Lower lobe of right lung (tissue), 2 donors: ENCODE data around the gene TMEM120B. TPM values are rescaled to one million over a fixed set of nuclear protein-coding genes. Genes with fewer than 3 reads are reported as not detected.
"Not testable (repeated sequence)": the region's sequence is repeated elsewhere in the genome, so short reads cannot be mapped to it uniquely, and the experiment has no call there.

Source experiments
- ATAC-seq, 2 donors: fragments of 200-7000 bp; cut with Tn5 transposase; one replicate each; pipeline ENCODE4 v1.9.1; 2020 to 2022; ENCODE audit warnings: mild to moderate bottlenecking in 2 of 2, moderate library complexity in 2 of 2
- DNase-seq: peaks from one replicate; pipeline ENCODE4 v3.0.0-alpha.2; 2020
- H3K27ac ChIP-seq: fragments of 200-600 bp; one replicate; pipeline ENCODE4 v1.8.0; 2022
- H3K27me3 ChIP-seq: fragments of 200-600 bp; one replicate; pipeline ENCODE4 v1.8.0; 2022; ENCODE audit warnings: low read depth
- H3K36me3 ChIP-seq: fragments of 200-600 bp; one replicate; pipeline ENCODE4 v1.8.0; 2022; ENCODE audit warnings: mild to moderate bottlenecking
- H3K4me1 ChIP-seq: fragments of 200-600 bp; one replicate; pipeline ENCODE4 v1.8.0; 2022
- H3K4me3 ChIP-seq: fragments of 200-600 bp; one replicate; pipeline ENCODE4 v1.8.0; 2022; ENCODE audit warnings: mild to moderate bottlenecking
- H3K9me3 ChIP-seq: fragments of 200-600 bp; one replicate; pipeline ENCODE4 v1.8.0; 2022
- intact Hi-C: fragments of 100-400 bp; cut with DNase I; formaldehyde crosslinking; loops from one replicate; pipeline ENCODE4 v1.11.0; 2022
- total RNA-seq: library from RNA; stranded (reverse); fragmentation: NEBNext Ultra II Directional; extraction: Animal tissue kit (Norgen Biotek cat#: 25700); gene quantifications from one replicate; pipeline ENCODE4 v1.2.1, GENCODE V29; 2021
- TF ChIP-seq, protein P1 (sequence below): fragments of 200-600 bp; IDR thresholded peaks from one replicate; pipeline ENCODE4 v1.8.0; 2022; ENCODE audit warnings: antibody characterized with exemption, mild to moderate bottlenecking
- donor health status: DM: no; HTN: yes; CAD: no; lungs with severe emphysema.

Gene TMEM120B
- total RNA-seq, 1 donor from 2014 or later = 13.4 TPM

- Histone ChIP-seq H3K4me3 (no peak overlapping the region), H3K27ac (no peak overlapping the region), H3K27me3 (no peaks in the 10 kb centered on the region), H3K4me1 (peaks cover 5% of the 10 kb centered on the region), H3K9me3 (no peaks in the 10 kb centered on the region), H3K36me3 (peaks cover 3% of the 10 kb centered on the region)
- DNase-seq (no peak), ATAC-seq (no peak)
- intact Hi-C loops = no loop called here
- TF ChIP-seq, protein P1, sequence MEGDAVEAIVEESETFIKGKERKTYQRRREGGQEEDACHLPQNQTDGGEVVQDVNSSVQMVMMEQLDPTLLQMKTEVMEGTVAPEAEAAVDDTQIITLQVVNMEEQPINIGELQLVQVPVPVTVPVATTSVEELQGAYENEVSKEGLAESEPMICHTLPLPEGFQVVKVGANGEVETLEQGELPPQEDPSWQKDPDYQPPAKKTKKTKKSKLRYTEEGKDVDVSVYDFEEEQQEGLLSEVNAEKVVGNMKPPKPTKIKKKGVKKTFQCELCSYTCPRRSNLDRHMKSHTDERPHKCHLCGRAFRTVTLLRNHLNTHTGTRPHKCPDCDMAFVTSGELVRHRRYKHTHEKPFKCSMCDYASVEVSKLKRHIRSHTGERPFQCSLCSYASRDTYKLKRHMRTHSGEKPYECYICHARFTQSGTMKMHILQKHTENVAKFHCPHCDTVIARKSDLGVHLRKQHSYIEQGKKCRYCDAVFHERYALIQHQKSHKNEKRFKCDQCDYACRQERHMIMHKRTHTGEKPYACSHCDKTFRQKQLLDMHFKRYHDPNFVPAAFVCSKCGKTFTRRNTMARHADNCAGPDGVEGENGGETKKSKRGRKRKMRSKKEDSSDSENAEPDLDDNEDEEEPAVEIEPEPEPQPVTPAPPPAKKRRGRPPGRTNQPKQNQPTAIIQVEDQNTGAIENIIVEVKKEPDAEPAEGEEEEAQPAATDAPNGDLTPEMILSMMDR = no peak
Measured at GRCh38 chr12:121754836-121755235, 42.3 kb downstream of the TMEM120B start.

- H3K9me3 ChIP-seq = no peaks in the 10 kb centered on the region
- H3K36me3 ChIP-seq = no peaks in the 10 kb centered on the region
- ATAC-seq (no peak), DNase-seq (no peak)
- H3K27ac ChIP-seq = no peak overlapping the region
- no peaks in the 10 kb centered on the region for H3K27me3 ChIP-seq
- no peak overlapping the region for H3K4me3 ChIP-seq
- peaks cover 5% of the 10 kb centered on the region for H3K4me1 ChIP-seq
- intact Hi-C loops = no loop called here
- TF ChIP-seq, protein P1 = no peak
Measured at GRCh38 chr12:121755591-121755990, 43.0 kb downstream of the TMEM120B start.

GRCh38 chr12:121758536-121758935, 46.0 kb downstream of the TMEM120B start:
- H3K4me1 ChIP-seq, H3K36me3 ChIP-seq, H3K4me3 ChIP-seq, DNase-seq, intact Hi-C loops, H3K27ac ChIP-seq, ATAC-seq, H3K9me3 ChIP-seq, H3K27me3 ChIP-seq: not testable (repeated sequence)

DNA sequence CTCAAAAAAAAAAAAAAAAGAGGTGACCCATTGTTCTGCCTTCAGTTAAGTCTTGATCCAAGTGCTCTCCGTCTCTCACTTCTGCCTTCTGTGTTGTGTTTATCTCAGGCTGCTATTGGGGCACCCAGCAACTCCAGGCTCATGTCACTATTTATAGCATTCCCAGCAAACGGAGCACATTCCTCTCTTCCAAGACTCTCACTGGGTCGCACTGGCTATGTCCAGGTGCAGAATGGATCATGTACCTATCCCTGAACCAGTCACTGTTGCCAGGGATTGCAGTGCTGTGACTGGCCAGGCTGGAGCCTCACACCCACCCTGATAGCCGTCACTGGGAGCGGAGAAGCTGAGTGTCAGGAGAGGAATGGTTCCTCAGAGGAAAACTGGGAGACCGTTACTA, 49.7 kb downstream of the TMEM120B start:
- ATAC-seq = peak; percentile 12 to 31
- intact Hi-C loops = no loop called here
- H3K4me3 ChIP-seq = no peak overlapping the region
- TF ChIP-seq, protein P1 = no peak
- H3K9me3 ChIP-seq = no peaks in the 10 kb centered on the region
- no peak for DNase-seq
- H3K4me1 ChIP-seq = no peaks in the 10 kb centered on the region
- no peaks in the 10 kb centered on the region for H3K36me3 ChIP-seq
- H3K27ac ChIP-seq = no peak overlapping the region
- no peaks in the 10 kb centered on the region for H3K27me3 ChIP-seq

DNA sequence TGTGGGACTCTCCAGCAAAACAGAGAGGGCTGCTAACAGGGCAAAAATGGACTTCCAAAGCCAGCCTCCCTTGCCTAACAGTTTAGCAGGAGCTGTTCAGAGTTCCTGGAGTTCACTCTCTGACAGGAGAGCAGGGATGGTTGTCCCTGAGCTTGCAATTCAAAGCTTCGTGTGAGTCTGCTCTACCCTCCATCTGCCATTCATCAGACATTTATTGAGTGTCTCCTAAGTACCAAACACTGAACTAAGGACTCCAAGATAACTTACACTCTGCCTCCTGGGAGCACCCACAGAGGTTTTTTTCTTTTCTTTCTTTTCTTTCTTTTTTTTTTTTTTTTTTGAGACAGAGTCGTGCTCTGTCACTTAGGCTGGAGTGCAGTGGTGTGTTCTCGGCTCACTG, 52.3 kb downstream of the TMEM120B start:
- intact Hi-C loops = no loop called here
- H3K4me1 ChIP-seq = no peaks in the 10 kb centered on the region
- no peaks in the 10 kb centered on the region for H3K27me3 ChIP-seq
- no peak for DNase-seq
- H3K9me3 ChIP-seq = no peaks in the 10 kb centered on the region
- TF ChIP-seq, protein P1 = no peak
- H3K36me3 ChIP-seq = no peaks in the 10 kb centered on the region
- ATAC-seq = no peak
- no peak overlapping the region for H3K27ac ChIP-seq
- no peak overlapping the region for H3K4me3 ChIP-seq

GRCh38 chr12:121765573-121765972, 53.0 kb downstream of the TMEM120B start:
- no peaks in the 10 kb centered on the region for H3K9me3 ChIP-seq
- intact Hi-C loops = no loop called here
- H3K27me3 ChIP-seq = no peaks in the 10 kb centered on the region
- no peaks in the 10 kb centered on the region for H3K36me3 ChIP-seq
- no peak overlapping the region for H3K27ac ChIP-seq
- H3K4me3 ChIP-seq = no peak overlapping the region
- no peak for DNase-seq
- ATAC-seq = no peak
- TF ChIP-seq, protein P1 = no peak
- no peaks in the 10 kb centered on the region for H3K4me1 ChIP-seq
